AML-193 (cell line): ENCODE measurements around the gene ATP6V0A1.
"Not testable (repeated sequence)": the region's sequence is repeated elsewhere in the genome, so short reads cannot be mapped to it uniquely, and the experiment has no call there.

Experiments used
- DNase-seq, 2 experiments: peaks; one replicate each; lab custom pipeline; 2025; lab: John Stamatoyannopoulos, UW

Gene ATP6V0A1

GRCh38 chr17:42519546-42520491 lies 61.1 kb downstream of the ATP6V0A1 start:
- DNase-seq: peak; percentile 58 to 61

GRCh38 chr17:42520540-42520951 lies 61.9 kb downstream of the ATP6V0A1 start:
- peak in 1 of 2 experiments; percentile 13 for DNase-seq

GRCh38 chr17:42521036-42521435 lies 62.4 kb downstream of the ATP6V0A1 start:
- DNase-seq: no peak

DNA sequence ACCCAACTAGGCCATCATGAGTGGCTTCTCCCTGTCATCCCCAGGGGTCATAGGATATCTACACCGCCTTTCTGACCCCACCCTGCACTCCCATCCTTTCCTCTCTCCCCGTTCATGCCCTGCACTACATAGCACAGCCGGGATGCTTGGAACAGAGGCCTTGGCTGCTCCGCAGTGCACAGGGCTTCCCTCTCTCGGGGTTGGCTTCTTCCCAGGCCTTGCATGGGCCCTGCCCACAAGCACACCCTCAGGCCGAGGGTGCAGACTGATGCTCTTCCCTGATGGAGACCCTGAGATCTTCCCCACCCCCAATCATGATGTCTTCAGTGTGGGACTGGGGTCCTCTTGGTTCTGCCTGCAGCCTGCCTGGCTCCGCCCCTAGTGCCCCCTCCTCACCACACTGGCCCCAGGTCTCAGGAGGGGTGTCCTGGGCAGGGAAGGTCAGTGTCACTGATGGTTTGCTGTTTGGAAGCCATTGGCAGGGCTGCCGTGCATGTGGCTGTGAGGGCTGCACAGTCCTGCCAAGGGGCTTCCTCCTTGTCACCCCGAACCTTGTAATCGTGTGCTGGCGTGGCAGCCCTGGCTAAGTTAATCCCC lies 63.1 kb downstream of the ATP6V0A1 start:
- no peak for DNase-seq

DNA sequence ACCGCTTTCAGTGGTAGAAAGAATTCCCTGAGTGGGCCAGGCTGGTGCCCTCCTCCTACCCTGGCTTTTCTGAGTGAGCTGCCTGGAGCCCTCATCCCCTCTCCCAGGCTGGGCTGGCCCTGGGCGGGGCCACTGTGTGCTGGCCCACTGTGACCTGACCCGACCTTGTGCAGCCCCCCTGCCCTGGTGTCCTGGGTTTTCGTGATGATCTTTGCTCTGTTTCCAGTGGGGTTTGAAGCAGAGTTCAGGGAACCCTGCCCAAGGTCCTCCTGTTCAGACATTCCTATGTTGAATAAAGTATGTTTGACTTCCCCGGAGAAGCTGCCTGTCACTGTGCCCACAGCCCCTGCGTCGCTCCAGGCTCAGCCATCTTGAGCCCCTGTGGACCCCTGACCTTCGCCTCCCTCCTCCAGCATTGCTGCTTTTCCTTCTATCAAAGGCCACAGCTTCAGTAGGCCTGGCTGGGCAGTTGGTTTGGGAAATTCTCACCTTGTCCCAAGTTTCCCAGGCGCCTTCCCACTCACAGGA lies 63.6 kb downstream of the ATP6V0A1 start:
- no peak for DNase-seq

- no peak for DNase-seq
Measured at GRCh38 chr17:42522798-42523278, 64.2 kb downstream of the ATP6V0A1 start.

DNA sequence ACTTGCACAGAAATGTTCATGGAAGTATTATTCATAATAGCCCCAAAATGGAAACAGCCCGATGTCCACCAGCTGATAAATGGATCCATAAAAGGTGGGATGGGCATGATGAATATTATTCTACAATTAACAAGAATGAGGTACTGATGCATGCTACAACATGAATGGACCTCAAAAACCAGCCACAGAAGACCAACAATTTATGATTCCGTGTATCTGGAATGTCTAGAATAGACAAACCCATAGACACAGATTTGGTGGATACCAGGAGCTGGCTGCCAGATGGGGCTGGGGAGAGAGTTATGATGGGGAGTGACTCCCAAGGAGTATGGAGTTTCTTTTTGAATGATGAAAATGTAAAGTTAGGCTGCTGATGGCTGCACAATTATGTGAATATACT lies 66.5 kb downstream of the ATP6V0A1 start:
- no peak for DNase-seq

DNA sequence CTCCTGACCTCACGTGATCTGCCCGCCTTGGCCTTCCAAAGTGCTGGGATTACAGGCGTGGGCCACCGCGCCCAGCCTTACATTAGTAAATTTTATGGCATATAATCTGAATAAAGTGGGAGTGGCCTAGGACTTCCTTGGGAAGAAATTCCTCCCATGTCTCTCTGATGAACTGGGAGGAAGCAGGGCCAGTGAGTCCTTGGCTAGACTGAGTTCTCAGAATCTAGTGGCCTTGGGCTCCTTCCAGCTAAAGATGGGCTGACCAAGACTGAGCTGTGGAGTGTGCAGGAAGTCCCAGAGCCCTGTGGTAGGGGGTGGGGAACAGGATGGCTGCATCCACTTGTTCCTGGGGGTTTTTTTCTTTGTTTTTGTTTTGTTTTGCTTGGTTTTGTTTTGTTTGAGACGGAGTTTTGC lies 67.4 kb downstream of the ATP6V0A1 start:
- no peak for DNase-seq

DNA sequence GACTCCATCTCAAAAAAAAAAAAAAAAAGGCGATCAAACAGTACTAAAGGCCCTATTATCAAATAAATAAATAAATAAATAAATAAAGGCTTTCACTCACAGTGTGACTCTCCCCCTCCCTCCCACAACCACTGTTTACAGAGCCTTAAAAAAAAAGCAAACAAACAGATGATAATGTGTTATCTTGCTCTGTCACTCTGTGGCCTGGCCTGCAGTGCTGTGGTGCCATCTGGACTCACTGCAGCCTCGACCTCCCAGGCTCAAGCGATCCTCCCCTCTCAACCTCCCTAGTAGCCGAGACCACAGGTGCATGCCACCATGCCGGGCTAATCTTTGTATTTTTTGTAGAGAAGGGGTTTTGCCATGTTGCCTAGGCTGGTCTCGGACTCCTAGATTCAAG lies 69.3 kb downstream of the ATP6V0A1 start:
- DNase-seq: no peak

DNA sequence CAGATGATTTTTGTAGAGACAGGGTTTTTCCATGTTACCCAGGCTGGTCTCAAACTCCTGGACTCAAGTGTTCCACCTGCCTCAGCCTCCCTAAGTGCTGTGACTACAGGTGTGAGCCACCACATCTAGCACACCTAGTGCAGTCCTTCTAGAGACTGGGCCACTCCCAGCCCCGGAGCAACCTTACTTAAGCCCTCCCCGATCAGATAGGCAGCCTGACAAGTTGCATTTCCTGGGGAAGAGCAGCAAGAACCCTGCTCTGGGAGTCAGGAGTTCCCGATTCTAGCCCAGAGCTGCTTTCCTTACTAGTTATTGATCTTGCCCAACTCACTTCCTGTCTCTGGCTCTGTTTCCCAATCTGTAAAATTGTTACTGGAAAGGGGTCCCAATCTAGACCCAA lies 70.4 kb downstream of the ATP6V0A1 start:
- no peak for DNase-seq

DNA sequence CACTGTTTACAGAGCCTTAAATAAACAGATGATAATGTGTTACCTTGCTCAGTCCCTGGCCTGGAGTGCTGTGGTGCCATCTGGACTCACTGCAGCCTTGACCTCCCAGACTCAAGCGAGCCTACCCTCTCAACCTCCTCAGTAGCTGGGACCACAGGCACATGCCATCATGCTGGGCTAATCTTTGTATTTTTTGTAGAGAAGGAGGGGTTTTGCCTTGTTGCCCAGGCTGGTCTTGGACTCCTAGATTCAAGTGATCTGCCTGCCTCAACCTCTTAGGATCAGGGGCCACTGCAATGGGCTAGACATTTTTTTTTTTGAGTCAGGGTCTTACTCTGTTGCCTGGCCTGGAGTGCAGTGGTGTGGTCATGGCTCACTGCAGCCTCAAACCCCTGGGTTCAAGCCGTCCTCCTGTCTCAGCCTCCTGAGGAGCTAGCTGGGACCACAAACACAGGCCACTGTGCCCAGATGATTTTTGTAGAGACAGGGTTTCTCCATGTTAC lies 72.3 kb downstream of the ATP6V0A1 start:
- no peak for DNase-seq

DNA sequence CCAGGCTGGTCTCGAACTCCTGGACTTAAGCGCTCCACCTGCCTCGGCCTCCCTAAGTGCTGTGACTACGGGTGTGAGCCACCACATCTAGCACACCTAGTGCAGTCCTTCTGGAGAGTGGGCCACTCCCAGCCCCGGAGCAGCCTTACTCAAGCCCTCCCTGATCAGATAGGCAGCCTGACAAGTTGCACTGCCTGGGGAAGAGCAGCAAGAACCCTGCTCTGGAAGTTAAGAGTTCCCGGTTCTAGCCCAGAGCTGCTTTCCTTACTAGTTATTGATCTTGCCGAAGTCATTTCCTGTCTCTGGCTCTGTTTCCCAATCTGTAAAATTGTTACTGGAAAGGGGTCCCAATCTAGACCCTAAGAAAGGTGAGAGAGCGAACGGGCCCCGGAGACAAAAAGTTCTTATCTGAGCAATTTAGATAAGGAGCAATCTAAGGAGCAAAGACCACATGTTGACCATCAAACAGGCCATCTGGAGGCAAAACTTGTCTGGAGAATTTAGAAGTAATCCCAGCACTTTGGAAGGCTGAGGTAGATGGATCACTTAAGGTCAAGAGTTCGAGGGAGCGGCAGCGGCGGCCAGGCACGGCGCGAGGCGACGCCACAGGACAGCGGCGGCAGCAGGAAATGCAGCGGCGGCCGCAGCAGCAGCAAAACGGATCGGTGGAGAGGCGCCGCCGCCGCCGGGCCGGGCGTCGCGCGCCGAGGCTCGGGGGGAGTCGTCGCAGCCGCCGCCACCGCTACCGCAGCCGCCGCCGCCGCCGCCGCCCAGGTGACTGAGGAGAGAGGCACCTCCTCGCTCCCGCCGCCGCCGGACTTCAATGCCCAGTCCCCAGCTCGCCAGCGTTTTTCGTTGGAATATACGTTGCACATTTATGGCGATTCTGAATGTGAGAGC lies 73.0 kb downstream of the ATP6V0A1 start:
- peak; percentile 64 for DNase-seq

DNA sequence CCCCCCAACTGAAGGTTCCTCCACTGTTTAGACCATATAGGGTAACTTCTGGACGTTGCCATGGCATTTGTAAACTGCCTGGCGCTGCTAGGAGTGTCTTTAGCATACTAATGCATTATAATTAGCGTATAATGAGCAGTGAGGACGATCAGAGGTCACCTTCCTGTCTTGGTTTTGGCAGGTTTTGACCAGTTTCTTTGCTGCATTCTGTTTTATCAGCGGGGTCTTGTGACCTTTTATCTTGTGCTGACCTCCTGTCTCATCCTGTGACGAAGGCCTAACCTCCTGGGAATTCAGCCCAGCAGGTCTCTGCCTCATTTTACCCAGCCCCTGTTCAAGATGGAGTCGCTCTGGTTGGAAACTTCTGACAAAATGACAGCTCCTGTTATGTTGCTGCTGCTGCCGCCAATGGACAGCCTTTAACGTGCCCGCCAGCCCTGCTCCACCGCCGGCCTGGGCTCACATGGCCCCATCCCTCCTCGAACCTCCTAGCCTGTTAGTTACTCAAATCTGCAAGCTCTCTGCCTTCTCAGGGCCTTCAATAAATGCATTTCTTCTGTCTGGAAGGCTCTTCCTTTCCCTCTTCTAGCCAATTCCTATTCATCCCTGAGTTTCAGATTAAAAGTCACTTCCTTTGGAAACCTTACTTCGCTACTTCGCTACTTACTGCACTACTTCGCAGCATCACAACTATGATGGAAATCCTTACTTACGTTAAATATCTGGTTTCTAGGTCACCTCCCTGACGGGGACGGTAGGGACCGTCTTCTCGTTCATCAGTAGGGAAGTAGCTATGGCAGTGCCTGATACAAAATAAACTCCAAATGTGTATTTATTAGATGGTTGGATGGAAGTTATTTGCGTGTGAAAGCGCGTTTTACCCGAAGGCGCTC lies 76.7 kb downstream of the ATP6V0A1 start:
- DNase-seq: no peak

GRCh38 chr17:42536048-42536371 lies 77.3 kb downstream of the ATP6V0A1 start, which contains the start of gene NAGLU:
NAGLU (plus strand) TSS chr17:42536241; CDS start chr17:42536273, 32 bp downstream.
- DNase-seq: peak; percentile 88 to 89

- peak; percentile 86 to 87 for DNase-seq
Measured at GRCh38 chr17:42536372-42537155, 77.9 kb downstream of the ATP6V0A1 start.

DNA sequence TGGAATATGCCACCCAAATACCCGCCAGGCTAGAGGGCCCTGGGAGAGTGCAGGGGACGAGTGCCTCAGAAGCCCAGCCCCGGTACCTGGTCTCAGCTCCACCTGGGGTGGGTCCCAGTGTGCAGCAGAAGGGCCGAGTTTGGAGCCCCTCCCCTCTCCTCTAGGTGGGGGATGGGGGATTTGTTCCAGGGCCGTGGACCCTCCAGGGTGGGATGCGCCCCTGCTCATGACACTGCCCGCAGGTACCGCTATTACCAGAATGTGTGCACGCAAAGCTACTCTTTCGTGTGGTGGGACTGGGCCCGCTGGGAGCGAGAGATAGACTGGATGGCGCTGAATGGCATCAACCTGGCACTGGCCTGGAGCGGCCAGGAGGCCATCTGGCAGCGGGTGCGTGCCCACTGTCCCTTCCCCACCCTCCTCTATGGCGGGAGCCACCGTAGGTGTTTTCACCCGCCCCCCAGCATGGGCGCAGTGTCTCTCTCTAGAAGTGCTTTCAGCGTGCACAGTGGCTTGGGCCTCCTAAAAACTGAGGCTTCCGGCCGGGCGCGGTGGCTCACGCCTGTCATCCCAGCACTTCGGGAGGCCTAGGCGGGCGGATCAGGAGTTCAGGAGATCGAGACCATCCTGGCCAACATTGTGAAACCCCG lies 78.6 kb downstream of the ATP6V0A1 start:
- DNase-seq: no peak

DNA sequence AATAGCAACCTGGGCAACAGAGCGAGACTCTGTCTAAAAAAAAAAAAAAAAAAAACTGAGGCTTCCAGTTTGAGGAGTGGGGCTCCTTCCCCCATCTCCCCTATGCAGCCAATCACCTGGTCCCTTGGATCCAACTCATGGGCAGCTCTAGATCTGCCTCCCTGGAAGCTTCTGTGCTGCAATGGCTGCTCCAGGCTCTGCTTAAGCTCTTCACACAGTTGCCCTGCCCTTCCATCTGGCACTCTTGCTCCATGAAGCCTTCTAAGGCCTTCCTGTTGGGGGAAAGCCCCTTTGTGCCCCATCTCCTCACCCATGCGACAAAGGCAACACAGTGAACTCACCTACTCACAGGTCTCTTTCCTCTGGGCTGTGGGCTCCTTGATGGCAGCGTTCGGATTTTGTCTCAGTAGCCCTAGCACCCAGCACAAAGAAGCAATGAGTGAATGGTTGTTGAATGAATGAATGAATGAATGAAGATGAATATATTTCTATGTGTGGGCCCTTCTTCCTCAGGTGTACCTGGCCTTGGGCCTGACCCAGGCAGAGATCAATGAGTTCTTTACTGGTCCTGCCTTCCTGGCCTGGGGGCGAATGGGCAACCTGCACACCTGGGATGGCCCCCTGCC lies 79.3 kb downstream of the ATP6V0A1 start:
- no peak for DNase-seq

- DNase-seq: no peak
Measured at GRCh38 chr17:42538482-42538881, 79.8 kb downstream of the ATP6V0A1 start.

GRCh38 chr17:42540558-42540957 lies 81.9 kb downstream of the ATP6V0A1 start:
- not testable (repeated sequence) for DNase-seq
